ENCODE data around the gene NDUFV1.
"Not testable (repeated sequence)": the region's sequence is repeated elsewhere in the genome, so short reads cannot be mapped to it uniquely, and the experiment has no call there.

The NDUFV1 gene

DNA sequence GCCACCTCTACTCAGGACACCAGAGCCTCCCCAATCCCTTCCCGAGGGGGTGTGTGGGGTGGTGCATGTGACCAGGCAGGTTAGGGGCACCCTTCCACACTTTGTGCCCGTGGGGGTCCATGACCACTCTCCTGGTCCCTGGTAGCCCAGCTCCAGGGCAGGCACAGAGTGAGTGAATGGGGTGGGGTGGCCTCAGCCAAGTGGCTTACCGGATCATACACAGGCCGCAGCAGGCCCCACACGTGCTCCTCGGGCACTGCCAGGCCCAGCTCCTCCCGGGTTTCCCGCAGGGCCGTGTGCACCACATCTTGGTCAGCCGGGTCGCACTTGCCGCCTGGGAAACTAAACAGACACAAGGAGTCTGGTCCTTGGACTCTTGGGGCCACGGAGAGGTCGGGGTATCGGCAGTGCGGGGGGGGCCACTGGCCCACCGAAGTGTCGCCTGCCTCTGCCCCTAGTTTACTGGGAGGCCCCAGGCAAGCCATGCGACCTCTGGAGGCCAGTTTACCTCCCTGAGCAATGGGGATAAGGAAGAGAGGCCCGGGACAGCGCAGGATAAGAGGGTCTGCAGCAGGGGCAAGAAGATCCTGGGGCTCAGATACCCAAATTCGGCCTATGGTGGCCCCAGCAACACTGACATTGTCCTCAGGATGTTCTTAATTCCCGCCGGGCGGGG, 22.1 kb downstream of the NDUFV1 start:
- no peak for DNase-seq

DNA sequence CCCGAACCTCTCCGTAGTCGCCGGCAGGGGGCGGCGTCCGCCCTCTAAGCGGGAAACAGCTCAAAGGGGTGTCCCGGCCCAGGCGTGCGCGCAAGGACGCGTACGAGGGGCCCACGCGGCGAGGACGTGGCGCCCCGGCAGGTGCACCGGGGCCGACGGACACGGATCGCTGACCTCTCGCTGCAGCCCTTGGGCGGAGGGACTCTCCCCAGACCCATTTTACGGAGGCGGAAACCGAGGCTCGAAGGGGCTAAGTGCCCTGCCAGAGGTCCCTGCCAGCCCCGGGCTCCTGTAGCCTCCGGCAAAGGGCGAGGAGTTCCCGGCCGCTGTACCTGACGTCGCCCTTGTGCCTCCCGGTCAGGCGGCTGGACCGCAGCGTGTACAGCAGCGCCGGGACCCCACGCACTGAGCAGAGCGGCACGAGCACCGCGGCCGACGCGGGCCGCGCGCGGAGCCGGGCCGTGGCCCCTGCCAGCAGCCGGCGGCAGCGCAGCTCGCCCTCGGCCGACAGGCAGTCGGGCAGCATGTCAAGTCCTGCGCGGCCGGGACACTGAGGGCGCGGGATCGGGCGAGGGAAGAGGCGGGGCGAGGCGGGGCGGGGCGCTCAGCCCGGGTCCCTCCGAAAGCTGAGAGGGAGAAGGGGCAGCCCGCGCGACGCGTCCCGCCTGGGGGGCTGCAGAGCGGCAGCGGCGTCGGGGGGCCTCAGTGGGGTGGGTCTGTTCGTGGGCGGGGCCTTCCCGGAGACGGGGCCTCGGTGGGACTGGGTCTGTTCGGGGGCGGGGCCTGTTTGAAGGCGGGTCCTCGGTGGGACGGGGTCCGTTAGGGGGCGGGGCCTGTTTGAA, 22.9 kb downstream of the NDUFV1 start, which contains the start of gene NUDT8:
Gene NUDT8 (minus strand): TSS at position 552 of the 842 bp plus-strand sequence. CDS start 26 bp downstream, at position 526.
- DNase-seq, result peak; percentile 87

DNA sequence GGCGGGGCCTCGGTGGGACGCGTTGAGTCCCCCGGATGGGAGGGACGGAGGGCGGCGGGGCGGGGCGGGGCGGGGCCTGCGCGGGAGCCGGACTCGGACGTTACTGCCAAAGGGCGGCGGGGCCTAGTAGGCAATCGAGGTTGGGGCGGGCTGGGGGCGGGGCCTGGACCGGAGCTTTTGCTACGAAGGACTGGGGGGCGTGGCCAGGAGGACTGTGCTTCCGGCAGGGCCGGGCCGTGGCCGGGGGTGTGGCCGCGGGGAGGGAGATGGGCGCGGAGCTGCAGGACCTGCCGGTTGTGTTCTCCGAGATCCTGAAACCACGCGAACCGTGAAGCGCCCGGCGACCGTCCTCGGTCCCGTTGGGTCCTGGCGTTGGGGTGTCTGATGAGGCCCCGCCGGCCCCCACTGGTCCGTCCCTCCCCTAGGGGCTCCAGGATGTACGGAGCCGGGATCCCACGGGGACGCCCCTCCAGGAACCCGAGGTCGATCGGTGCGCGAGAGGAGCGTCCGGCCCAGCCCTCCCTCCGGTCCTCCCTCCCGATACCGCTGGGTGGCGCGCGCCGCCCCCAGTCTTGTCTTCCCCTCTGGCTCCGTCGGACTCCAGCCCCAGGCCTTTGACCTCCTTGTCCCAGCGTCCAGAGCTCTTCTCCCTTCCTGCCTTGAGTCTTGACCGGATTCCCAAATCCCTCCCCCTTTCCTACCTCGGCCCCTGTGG, 23.6 kb downstream of the NDUFV1 start:
- peak; percentile 94 for DNase-seq

DNA sequence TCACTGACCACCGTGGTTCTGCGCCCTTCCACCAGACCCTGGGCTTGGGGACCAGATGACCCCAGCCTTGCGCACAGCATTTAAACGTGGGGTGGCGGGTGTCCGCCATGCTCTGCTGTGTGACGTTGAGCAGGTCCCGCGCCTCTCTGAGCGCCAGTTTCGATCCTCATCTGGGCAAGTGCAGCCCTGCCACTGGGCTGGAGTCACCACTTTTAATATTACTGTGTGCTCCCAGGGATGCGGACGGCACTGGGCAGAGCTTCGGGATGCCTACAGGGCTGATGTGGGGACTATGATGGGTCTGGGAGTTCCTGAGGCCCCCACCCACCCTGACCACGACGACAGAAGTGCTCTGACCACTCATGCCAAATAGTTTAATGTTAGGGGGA, 24.2 kb downstream of the NDUFV1 start:
- no peak for DNase-seq

DNA sequence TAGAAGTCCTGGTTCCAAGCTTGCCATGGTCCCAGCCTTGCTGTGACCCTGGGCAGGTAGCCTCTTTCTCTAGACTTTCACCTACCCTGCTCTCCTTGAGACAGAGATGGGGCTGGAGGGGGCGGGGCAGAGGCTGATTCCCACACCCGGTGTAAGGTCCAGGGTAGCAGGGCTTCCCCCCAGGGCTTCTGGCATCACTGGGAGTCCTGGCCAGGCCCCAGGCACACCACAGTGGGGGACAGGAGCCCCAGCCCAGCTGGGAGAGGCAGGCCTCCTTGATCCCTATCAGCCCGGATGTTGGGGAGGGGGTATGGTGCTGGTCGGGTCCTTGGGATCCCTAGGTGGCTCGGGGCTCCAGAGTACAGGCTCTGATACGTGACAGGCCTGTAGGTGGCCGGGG, 24.7 kb downstream of the NDUFV1 start:
- no peak for DNase-seq

DNA sequence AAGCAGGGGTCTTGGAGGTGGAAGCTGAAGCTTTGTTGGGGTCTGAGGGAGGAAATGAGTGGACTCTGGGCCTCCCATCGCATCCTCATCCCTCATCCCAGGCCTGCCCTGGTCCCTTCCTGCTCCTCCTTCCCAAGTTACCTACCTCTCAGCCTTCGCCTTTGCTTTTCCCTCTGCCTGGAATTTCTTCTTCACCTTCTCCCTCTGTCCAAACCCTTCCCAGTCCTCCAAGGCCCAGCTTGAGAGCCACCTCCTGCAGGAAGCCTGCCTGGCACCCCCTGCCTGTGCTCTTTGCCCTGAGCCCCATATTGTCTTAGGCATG, 25.1 kb downstream of the NDUFV1 start:
- DNase-seq, result no peak

DNA sequence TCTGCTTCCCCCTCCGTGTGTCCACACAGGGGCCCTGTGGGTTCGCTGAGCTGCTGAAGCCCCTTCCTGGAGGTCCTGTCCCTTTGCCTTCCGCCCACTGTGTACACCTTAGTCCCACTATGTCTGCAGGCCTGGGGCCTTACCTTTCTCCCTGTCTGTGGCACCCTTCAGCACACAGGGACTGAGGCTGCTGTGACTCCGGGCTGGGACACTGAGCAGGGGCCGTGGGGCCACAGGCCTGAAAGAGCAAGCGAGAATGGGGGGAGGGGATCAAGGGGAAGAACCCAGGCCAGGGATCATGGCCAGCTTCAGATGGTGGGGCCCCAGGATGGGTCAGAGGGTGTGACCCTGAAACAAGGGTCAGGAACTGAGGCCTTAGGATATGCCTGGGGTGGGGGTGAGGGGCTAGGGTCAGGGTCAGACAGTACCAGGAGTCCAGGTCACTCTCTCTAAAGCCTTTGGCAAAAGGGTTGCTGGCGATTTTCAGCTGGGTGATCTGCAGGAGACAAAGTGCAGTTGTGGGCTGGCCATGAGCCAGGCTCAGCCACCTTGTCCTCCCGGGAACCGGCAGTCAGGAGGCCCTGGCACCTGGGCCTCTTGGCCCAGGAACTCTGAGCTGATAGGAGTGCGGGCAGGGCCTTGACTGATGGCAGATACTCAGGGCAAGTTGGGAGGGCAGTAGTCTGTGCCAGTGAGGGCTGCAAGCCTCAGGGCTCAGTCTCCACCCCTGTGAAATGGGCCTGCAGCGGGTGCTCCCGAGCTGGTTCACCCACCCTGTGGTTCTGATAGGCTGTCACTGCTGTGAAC, 25.6 kb downstream of the NDUFV1 start:
- no peak for DNase-seq

DNA sequence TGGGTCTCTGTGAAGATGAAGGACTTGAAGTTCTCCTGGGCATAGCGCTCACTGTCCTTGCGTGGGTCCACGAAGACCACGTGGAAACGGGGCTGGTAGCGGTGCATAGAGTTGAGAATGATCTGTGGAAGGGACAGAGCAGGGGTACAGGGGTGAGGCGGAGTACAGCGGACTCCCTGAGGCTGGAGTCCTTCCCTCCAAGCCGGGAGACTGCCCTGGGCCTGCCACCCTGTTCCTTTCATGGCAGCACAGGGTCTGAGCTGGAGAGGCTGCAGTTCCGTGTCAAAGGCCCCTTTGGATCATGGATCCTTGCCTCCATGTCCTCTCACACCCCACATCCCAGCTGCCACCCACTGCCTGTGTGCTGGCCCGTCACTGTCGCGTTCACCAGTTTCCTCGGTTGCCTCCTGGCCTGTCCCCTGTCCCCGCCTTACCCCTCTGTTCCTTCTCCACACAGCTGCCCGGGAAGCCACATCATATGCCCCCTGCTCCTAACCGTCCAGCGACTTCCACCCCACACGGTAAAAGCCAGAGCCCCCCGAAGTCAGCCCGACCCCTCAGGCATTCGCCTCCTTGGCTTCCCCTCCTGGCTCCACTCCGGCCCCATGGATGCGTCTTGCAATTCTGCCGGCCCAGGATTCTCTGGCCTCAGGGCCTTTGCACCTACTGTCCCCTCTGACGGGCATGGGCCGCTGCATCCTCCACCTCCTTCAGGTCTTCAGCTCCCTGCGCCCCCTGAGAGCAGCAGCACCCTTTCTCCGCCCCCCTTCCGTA, 26.4 kb downstream of the NDUFV1 start:
- no peak for DNase-seq

DNA sequence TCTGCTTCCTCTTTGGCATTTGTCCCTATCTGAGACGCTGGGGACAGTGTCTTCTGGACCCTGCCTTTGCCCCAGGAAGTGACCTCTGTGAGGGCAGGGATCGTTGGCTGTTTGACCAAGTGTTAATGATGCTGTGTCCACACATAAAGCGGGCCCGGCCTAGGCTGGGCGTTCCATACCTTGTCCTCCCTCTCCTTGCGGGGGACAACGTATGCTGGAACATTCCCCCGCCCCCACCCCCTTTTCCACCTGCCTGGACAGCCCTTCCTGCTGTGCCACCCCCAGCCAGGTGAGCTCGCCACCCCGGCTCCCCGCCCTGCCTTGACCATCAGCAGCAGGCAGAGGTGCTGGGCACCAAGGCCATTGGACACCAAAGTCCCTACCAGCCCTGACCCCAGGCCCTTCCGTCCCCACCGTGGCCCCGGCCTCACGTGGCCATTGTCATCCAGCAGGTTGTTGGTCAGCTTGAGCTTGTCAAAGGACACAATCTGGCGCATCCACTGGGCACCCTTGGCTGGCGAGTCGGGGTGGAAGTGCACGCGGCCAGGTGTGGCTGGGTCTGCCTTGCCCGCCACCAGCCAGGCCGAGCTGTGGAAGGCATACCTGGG, 27.1 kb downstream of the NDUFV1 start:
- no peak for DNase-seq

DNA sequence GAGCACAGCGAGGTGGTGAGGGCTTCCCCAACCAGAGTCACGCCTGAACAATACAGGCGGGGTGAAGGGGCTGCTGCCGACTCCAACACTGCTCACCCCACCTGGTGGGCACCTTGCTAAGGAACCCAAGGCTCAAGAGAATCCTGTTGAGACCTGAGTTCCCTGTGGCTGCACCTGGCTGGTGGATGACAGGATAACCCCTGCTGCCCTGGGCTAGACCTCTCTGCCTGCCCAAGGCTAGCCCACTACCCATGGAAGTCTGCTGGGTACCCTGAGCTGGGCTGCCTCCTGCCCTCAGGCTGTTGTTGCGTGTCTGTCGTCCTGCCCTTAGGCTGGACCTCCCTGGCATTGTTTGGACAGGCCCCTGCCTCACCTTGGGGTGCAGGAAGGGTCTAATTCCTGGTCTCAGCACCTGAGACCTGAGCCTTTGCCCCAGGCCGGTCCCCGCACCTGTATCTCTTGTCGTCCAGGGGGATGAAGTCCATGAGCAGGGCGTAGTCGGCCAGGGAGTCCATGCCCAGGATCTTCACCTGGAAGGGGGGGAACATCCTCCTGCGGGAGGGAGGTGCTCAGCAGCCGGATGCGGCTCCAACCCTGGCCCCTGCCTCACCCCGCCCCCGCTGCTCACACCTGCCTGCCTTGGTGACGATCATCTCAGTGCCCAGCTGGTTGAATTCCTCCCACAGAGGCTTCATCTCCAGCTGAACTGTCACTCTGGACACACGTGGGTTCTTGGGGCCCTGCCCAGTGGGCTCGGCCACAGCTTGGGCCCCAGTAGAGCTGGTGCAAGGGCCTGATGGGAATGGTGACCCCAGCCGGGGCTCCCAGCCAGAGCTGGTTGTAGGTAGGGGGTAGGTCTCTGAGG, 27.9 kb downstream of the NDUFV1 start:
- no peak for DNase-seq

DNA sequence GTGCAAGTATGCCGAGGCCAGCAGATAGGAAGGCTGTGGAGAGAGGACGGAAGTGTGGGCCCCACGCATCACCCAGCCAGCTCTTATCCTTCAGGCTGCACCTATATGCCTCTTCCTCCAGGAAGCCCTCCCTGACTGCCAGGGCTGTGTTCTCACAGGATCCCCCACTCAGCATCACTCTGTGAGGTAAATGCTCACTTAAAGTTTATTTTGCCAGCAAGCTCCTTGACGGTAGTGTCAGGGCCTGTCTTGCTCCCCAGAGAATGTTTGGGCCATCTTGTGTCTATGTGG, 28.4 kb downstream of the NDUFV1 start:
- DNase-seq, result no peak

DNA sequence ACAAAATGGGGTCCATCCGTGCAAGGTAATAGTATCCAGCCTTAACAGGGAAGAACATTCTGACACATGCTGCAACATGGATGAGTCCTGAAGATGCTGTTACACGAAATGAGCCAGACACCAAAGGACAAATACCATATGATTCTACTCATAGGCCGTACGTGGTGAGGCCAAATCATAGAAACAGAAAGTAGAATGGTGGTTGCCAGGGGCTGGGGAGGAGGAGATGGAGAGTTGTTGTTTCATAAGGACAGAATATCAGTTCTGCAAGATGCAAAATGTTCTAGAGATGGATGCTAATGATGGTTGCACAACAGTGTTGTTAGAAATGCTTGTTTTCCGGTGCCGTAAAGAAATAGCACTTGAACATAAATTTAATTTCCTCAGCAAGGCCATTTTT, 30.2 kb downstream of the NDUFV1 start:
- DNase-seq, result no peak

DNA sequence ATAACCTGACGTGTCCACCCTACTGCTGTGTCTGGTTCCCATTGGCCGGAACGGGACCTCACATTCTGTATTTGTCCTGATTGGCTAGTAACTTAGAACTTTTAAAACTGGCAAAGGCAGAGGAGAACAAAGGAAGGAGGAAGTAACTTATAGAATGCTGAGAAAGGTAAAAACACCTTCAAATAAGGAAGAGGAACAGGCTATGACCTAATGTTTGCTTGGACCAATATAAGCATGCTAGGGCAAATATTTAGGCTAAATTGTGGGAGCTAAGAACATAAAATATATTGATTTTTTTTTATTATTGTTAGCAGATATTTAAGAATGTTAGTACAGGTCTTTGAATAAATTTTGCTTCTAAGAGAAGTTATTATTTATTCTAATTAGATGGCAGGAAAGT, 30.7 kb downstream of the NDUFV1 start:
- not testable (repeated sequence) for DNase-seq

DNA sequence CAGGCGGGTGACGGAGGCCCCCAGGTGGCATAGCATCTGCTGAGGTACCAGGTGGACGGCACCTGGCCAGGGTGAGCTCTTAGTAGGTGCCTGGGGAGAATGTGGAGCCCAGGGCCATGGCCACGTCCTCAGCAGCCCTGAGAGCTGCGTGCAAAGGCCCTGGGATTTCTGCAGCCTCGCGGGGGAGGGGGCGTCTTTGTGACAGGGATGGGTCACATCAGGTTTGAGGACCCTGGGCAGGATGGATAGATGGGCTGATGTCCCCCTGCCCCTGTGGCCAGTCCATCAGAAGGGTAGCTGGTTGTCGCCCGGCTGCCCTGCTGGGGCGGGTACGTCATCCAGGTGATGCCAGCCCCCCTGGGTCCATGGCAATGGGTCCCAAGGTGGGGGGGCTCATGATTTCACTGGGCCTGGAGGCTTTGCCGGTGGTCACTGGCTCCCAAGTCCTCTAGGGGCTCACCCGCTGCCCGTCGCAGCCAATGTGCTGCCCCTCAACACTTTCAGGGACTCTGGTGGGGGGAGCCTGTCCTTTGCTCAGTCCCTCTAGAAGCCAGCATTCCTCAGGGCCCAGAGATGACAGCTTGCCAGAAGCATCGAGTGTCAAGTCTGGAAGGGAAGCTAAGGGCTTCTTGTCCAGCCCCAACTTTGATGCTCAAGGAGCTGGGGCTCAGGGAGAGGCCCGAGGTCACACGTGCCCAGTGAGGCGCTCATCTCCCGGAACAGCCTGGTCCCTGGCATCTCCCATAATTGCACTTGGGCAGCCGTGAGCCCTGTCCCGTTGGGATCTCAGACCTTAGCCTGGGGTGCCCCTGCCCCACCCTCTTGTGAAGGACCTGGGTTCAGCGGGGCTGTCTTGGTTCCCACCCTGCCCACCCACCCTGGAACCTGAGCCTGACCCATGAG, 32.0 kb downstream of the NDUFV1 start:
- no peak for DNase-seq

DNA sequence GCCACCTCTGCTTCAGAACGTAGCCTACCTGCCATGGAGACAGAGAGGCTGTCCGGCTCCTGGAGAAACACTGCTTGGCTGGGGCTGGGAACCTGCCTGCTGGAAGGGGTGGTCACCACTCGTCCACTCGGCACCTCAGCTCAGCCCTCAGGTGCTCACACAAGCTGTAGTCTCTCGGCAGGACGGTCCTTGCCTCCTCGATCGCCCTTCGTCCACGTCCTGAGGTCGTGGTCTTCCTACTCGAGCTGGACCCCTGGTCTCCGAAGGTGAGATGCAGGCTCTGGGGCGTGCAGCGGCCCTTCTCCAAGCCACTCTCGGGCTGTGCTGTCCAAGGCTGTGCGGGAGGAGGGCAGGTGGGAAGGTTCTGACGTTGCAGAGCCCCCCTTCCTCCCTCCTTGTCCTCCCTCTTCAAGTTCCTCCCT, 32.7 kb downstream of the NDUFV1 start, which contains the start of gene TBX10:
Gene TBX10 (minus strand): TSS at position 326 of the 422 bp plus-strand sequence. CDS start 291 bp downstream, at position 35.
- no peak for DNase-seq

DNA sequence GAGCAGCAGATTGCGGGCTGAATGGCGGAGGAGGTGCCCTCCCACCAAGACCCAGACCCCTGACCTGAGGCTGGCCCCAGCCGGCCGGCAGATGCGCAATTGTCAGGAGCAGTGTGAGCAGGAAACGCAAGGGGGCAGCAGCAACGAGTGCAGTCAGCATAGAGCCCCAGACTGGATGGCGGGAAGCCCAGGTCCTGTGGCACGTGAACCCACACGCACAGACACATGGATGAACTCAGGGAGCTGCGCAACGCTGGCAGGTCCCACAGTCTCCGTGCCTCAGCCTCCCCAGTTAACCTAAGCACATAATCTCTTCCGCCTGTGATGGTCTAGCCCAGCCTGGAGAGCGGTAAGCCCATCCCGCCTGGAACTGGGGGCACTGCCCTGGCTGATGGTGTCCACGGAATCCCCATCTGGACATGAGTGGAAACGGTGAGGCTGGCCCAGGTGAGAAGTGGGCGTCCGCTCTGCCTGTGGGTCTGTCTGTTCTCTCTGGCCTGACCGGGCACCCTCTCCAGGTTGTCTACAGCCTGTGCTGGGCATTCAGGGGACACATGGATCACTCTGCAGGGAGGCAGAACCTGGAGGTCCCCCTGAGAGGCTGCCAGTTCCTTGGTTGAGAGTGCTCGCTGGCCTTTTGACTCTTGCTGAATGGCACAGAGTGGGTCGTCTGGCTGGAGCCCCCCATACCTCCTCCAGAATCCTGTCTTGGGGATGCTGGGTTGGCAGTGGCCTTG, 33.5 kb downstream of the NDUFV1 start:
- peak; percentile 49 for DNase-seq

DNA sequence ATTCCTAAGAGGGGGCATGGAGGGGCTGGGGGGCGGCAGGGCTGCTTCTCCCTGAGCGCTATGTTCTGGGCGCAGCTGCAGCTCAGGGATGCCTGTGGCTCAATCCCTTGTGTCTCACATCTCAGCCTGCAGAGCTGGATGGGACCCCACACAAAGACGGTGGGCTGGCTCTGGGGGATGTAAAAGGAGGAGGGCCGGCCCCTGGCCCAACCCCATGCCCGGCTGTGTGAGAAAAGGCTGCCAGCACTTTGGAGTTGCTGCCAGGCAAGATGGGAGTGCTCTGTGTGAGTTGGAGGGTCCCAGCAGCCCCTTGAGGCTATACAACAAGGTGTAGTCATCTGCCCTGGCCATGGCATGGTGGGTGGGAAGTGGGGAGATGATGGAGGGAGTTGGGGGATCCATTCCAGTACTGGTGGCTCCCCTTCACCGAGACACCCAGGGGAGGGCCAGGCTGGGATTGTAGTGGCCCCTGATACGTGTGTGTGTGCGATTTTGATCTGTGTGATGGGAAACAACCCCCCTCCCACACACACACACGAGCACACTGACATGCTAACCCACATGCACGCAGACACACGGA, 34.1 kb downstream of the NDUFV1 start:
- no peak for DNase-seq

DNA sequence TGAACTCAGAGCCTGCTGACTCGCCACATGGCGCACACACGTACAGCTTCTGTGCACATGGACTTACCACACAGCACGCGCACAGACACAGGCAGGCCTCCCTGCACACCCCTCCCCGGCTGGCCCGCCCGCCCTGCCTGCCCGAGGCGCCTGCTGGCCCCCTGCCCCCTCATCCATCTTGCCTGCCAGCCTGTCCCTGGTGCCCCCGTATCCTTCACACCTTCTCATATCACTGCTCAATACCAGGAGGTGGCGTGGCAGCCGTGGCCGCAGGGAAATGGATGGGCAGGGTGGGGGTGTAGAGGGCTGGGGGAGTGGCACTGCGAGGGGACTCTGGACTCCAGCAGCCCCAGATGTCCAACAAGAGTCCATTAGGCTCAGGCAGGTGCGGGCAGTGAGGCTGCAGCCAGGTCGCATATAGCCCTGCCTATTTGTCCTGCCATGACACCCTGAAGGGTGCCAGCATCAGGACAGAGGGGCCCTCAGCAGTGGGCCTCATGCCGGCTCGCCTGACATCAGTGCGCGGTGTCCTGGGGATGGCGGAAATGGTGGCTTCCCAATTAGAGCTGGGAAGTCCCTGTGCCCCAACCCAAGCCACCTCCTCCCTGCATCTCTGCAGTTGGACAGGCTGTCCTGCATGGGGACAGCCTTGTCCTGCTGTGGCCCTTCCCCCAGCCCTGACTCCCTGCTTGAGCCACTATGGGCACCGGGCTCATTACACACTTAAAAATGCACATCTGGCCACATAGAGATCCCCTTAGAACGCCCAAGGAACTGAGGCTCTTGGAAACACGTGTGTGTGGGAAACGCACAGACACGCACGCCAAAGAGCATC, 34.8 kb downstream of the NDUFV1 start:
- DNase-seq, result no peak

Data from CD4-positive, alpha-beta T cell treated with Interleukin-4 for 4 hours (primary cell).